Measurements from ENCODE around the gene MAPK10. TPM values are rescaled to one million over a fixed set of nuclear protein-coding genes. Genes with fewer than 3 reads are reported as not detected.

The MAPK10 gene
- total RNA-seq, 1 experiment from 2014 or later = 423 TPM

DNA sequence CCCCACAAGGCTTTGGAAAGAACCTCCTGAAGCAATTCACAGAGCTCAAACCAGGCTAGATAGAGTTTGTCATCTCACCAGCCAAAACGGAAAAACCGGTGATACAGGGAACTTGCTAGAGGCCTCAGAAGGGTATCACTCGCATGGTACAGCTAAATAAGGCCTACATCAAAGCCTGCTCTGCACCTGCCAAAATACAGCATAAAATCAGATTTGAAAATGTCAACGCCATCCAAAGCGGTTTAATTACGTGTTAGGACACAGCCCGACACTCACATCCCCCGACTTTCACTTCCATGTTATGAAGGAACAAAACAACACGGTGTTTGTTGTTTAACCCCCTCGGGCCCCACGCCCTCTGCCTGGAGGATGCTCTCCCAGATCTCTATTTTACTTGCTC is 65.0 kb downstream of the MAPK10 start:
- H3K9me2 ChIP-seq (replicated peaks; ENCODE audit: insufficient read depth, low read length) = no peaks in the 10 kb centered on the region
- H3K9ac ChIP-seq (ENCODE audit: low read length) = peak overlapping the region; percentile 53
- DNase-seq = peak; percentile 79
- no peaks in the 10 kb centered on the region for H3K9me3 ChIP-seq (ENCODE audit: low read length)
- no peaks in the 10 kb centered on the region for H4K20me1 ChIP-seq (ENCODE audit: insufficient read depth, low read depth, low read length)
- H3K36me3 ChIP-seq (ENCODE audit: insufficient read depth, low read length) = no peaks in the 10 kb centered on the region
- H2AFZ ChIP-seq (ENCODE audit: low read length) = peak overlapping the region; percentile 53
- no peaks in the 10 kb centered on the region for H3K27me3 ChIP-seq (ENCODE audit: low read length)
- peak overlapping the region; percentile 77 for H3K27ac ChIP-seq (ENCODE audit: low read length)
- peak overlapping the region; percentile 24 for H3K4me3 ChIP-seq (ENCODE audit: low read length)
- peaks cover 62% of the 10 kb centered on the region for H3K4me1 ChIP-seq (ENCODE audit: low read length)
- H3K4me2 ChIP-seq (ENCODE audit: low read depth, low read length, poor library complexity, severe bottlenecking) = peak overlapping the region; percentile 68
- peaks cover 86% of the 10 kb centered on the region for H3K79me2 ChIP-seq (ENCODE audit: low read length)

DNA sequence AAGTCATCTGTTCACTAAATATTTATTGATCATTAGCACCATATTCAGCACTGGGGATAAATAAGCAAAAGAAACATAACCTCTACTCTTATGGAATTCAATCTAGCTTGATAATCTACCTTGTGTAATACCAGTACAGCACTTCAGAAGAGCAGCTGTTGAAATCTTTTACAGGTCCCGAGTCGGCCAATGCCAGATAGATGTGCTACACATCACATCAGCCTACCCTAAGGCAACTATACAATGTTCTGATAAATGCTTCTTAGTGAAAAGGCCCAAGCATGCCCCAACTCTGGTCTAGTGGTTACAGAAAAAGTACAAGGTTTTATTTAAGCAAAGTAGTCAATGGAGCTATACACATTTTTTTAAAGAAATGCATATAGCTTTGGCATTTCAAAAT is 68.7 kb downstream of the MAPK10 start:
- Histone ChIP-seq H3K27ac (ENCODE audit: low read length) (peak overlapping the region; percentile 25; the same call in 1 of the 2 replicates), H4K20me1 (ENCODE audit: insufficient read depth, low read depth, low read length) (no peaks in the 10 kb centered on the region), H3K79me2 (ENCODE audit: low read length) (peaks cover 88% of the 10 kb centered on the region), H3K9me2 (replicated peaks; ENCODE audit: insufficient read depth, low read length) (no peaks in the 10 kb centered on the region), H2AFZ (ENCODE audit: low read length) (no peak overlapping the region), H3K9me3 (ENCODE audit: low read length) (no peaks in the 10 kb centered on the region), H3K4me1 (ENCODE audit: low read length) (peaks cover 61% of the 10 kb centered on the region), H3K27me3 (ENCODE audit: low read length) (no peaks in the 10 kb centered on the region), H3K36me3 (ENCODE audit: insufficient read depth, low read length) (no peaks in the 10 kb centered on the region), H3K4me2 (ENCODE audit: low read depth, low read length, poor library complexity, severe bottlenecking) (no peak overlapping the region), H3K4me3 (ENCODE audit: low read length) (no peak overlapping the region), H3K9ac (ENCODE audit: low read length) (no peak overlapping the region)
- no peak for DNase-seq

DNA sequence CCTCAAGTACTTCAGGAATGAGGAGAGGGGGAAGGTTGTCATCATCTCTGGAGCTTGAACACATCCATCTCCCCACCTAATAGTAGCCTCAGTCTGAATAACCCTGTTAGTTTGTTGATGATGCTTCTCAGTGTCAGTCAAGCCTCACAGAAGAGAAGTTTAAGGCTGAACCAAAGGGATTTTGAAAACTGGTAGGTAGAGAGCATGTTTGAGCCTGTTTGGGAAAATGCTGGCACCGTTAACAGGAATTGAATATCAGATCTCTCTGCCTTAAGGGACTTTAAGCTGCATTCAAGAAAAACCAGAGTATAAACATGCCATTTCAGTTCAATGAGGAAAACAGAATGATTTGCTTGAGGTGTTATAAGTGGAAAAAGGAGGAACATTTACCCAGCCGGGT is 73.1 kb downstream of the MAPK10 start:
- DNase-seq = no peak
- Histone ChIP-seq H3K36me3 (ENCODE audit: insufficient read depth, low read length) (no peaks in the 10 kb centered on the region), H3K4me2 (ENCODE audit: low read depth, low read length, poor library complexity, severe bottlenecking) (no peak overlapping the region), H4K20me1 (ENCODE audit: insufficient read depth, low read depth, low read length) (no peaks in the 10 kb centered on the region), H2AFZ (ENCODE audit: low read length) (no peak overlapping the region), H3K4me3 (ENCODE audit: low read length) (no peak overlapping the region), H3K4me1 (ENCODE audit: low read length) (peaks cover 71% of the 10 kb centered on the region), H3K27me3 (ENCODE audit: low read length) (no peaks in the 10 kb centered on the region), H3K9me3 (ENCODE audit: low read length) (no peaks in the 10 kb centered on the region), H3K27ac (ENCODE audit: low read length) (no peak overlapping the region), H3K9me2 (replicated peaks; ENCODE audit: insufficient read depth, low read length) (no peaks in the 10 kb centered on the region), H3K79me2 (ENCODE audit: low read length) (peaks cover 95% of the 10 kb centered on the region), H3K9ac (ENCODE audit: low read length) (no peak overlapping the region)

DNA sequence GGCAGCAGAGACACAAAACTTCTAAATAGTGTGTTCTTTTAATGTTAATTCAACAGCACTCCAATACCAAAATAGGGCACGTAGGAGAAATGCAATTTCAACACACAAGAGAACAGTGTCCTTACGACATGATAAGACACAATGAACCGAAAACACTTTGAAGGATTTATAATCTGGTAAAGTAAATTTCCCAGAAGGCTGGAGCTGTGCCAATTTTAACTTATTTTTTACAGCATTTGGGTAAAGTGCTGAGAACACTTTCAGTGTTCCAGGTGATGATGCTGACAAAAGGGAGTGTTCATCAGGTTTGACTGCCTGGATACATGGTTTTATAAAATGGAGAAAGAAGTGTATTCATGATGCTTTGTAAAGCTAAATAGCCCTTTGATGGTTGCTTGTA is 76.5 kb downstream of the MAPK10 start:
- Histone ChIP-seq H3K9ac (ENCODE audit: low read length) (no peak overlapping the region), H3K9me3 (ENCODE audit: low read length) (no peaks in the 10 kb centered on the region), H3K4me1 (ENCODE audit: low read length) (peaks cover 70% of the 10 kb centered on the region), H3K79me2 (ENCODE audit: low read length) (peaks cover 74% of the 10 kb centered on the region), H3K9me2 (replicated peaks; ENCODE audit: insufficient read depth, low read length) (no peaks in the 10 kb centered on the region), H3K27me3 (ENCODE audit: low read length) (no peaks in the 10 kb centered on the region), H3K4me3 (ENCODE audit: low read length) (no peak overlapping the region), H4K20me1 (ENCODE audit: insufficient read depth, low read depth, low read length) (no peaks in the 10 kb centered on the region), H3K36me3 (ENCODE audit: insufficient read depth, low read length) (no peaks in the 10 kb centered on the region), H3K4me2 (ENCODE audit: low read depth, low read length, poor library complexity, severe bottlenecking) (no peak overlapping the region), H3K27ac (ENCODE audit: low read length) (peak overlapping the region; percentile 98), H2AFZ (ENCODE audit: low read length) (no peak overlapping the region)
- DNase-seq = no peak

DNA sequence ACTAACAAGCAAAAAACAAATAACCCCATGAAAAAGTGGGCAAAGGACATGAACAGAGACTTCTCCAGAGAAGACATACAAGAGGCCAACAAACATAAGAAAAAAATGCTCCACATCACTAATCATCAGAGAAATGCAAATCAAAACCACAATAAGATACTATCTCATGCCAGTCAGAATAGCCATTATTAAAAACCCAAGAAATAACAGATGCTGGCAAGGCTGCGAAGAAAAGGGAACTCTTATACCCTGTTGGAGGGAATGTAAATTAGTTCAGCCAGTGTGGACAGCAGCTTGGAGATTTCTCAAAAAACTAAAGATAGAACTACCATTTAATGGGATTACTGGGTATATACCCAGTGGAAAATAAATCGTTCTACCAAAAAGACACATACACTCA is 79.6 kb downstream of the MAPK10 start:
- peak overlapping the region; percentile 98 for H3K27ac ChIP-seq (ENCODE audit: low read length)
- no peaks in the 10 kb centered on the region for H3K9me3 ChIP-seq (ENCODE audit: low read length)
- no peaks in the 10 kb centered on the region for H3K9me2 ChIP-seq (replicated peaks; ENCODE audit: insufficient read depth, low read length)
- DNase-seq = peak; percentile 88
- H3K4me1 ChIP-seq (ENCODE audit: low read length) = peaks cover 92% of the 10 kb centered on the region
- no peaks in the 10 kb centered on the region for H3K27me3 ChIP-seq (ENCODE audit: low read length)
- peak overlapping the region; percentile 74 for H3K9ac ChIP-seq (ENCODE audit: low read length)
- no peaks in the 10 kb centered on the region for H4K20me1 ChIP-seq (ENCODE audit: insufficient read depth, low read depth, low read length)
- H3K36me3 ChIP-seq (ENCODE audit: insufficient read depth, low read length) = no peaks in the 10 kb centered on the region
- peak overlapping the region; percentile 79 for H3K4me2 ChIP-seq (ENCODE audit: low read depth, low read length, poor library complexity, severe bottlenecking)
- H2AFZ ChIP-seq (ENCODE audit: low read length) = no peak overlapping the region
- H3K79me2 ChIP-seq (ENCODE audit: low read length) = peaks cover 75% of the 10 kb centered on the region
- H3K4me3 ChIP-seq (ENCODE audit: low read length) = peak overlapping the region; percentile 56

DNA sequence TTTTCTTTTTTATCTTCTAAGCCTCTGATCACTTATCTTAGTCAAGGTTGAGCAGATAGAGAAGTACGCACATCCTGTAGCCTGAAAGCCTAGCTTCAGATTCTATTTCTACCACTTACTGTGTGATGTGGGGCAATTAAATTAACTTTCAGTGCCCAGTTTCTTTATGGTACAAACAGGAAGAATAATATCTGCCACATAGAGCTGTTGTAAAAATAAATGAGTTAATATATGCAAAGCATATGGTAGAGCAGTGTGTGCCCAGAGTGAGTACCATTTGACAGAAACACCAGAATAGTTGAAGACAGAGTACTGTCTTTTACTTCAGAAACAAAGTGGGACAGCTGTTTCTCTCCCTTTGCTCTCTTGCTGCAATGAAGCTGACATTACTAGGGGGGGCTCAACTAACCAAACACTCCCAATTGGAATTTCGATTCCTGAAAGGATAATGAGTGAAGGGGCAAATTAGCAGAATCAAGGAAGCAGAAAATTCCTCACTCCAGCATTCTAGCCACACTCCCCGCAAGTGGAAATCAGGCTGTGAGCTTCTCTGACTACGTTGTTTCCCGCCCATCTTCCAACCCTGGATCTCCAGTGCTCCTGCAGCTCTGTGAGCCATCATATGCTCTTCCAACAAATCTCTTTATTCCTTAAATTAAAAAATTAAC is 80.4 kb downstream of the MAPK10 start:
- Histone ChIP-seq H3K4me3 (ENCODE audit: low read length) (peak overlapping the region; percentile 56), H3K9ac (ENCODE audit: low read length) (peak overlapping the region; percentile 74), H4K20me1 (ENCODE audit: insufficient read depth, low read depth, low read length) (no peaks in the 10 kb centered on the region), H3K27ac (ENCODE audit: low read length) (peak overlapping the region; percentile 98), H3K79me2 (ENCODE audit: low read length) (peaks cover 75% of the 10 kb centered on the region), H3K9me3 (ENCODE audit: low read length) (no peaks in the 10 kb centered on the region), H2AFZ (ENCODE audit: low read length) (no peak overlapping the region), H3K36me3 (ENCODE audit: insufficient read depth, low read length) (no peaks in the 10 kb centered on the region), H3K4me2 (ENCODE audit: low read depth, low read length, poor library complexity, severe bottlenecking) (peak overlapping the region; percentile 79), H3K9me2 (replicated peaks; ENCODE audit: insufficient read depth, low read length) (no peaks in the 10 kb centered on the region), H3K4me1 (ENCODE audit: low read length) (peaks cover 94% of the 10 kb centered on the region), H3K27me3 (ENCODE audit: low read length) (no peaks in the 10 kb centered on the region)
- DNase-seq = peak; percentile 90

DNA sequence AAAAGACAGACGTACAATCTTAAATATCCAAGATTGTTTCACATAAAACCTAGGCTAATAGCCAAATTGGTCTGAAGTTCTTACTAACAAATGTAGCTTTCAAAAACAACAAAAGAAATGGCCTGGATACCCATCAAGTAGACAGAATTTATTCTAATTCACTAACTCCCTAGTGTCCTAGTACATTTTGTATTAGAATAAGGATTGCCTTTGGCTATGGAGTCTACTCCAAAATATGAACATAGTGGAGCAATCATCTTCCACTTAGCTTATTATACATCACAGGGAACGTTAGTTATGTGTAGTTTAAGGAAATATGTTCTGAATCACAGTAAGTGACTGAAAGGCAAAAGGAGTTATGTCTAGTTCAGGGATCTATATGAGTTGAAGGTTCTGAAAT is 81.7 kb downstream of the MAPK10 start:
- Histone ChIP-seq H2AFZ (ENCODE audit: low read length) (no peak overlapping the region), H3K36me3 (ENCODE audit: insufficient read depth, low read length) (no peaks in the 10 kb centered on the region), H3K27ac (ENCODE audit: low read length) (peak overlapping the region; percentile 98), H3K4me3 (ENCODE audit: low read length) (no peak overlapping the region), H3K4me2 (ENCODE audit: low read depth, low read length, poor library complexity, severe bottlenecking) (peak overlapping the region; percentile 79), H3K4me1 (ENCODE audit: low read length) (peaks cover 94% of the 10 kb centered on the region), H3K9me2 (replicated peaks; ENCODE audit: insufficient read depth, low read length) (no peaks in the 10 kb centered on the region), H3K9ac (ENCODE audit: low read length) (no peak overlapping the region), H3K79me2 (ENCODE audit: low read length) (peaks cover 75% of the 10 kb centered on the region), H3K27me3 (ENCODE audit: low read length) (no peaks in the 10 kb centered on the region), H3K9me3 (ENCODE audit: low read length) (no peaks in the 10 kb centered on the region), H4K20me1 (ENCODE audit: insufficient read depth, low read depth, low read length) (no peaks in the 10 kb centered on the region)
- peak; percentile 57 for DNase-seq

DNA sequence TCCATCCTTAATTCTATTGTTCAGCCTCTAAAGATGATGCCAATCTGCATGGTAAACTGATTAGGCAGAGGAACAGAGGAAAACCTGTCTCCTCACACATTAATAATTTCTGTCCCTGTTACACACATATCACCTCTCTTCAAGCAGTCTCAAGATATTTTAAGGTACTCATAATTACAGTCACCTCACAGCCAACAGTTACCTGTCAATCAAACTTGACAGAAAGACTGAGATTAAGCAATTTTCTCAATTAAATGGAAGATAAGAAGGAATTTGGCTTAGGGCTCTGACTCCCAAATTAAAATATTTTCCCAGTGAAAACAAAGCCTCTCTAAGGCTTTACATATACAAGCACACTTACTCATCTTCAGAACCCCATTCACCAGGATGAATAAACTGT is 85.2 kb downstream of the MAPK10 start:
- Histone ChIP-seq H2AFZ (ENCODE audit: low read length) (no peak overlapping the region), H3K4me1 (ENCODE audit: low read length) (peaks cover 88% of the 10 kb centered on the region), H3K4me3 (ENCODE audit: low read length) (0 out of 2 replicates have a peak overlapping the region, but pooled peaks have one; percentile 13), H3K9me2 (replicated peaks; ENCODE audit: insufficient read depth, low read length) (no peaks in the 10 kb centered on the region), H3K4me2 (ENCODE audit: low read depth, low read length, poor library complexity, severe bottlenecking) (peak overlapping the region; percentile 79), H3K36me3 (ENCODE audit: insufficient read depth, low read length) (peaks cover 4% of the 10 kb centered on the region; the same call in 1 of the 2 replicates), H4K20me1 (ENCODE audit: insufficient read depth, low read depth, low read length) (no peaks in the 10 kb centered on the region), H3K9me3 (ENCODE audit: low read length) (no peaks in the 10 kb centered on the region; the same call in 1 of the 2 replicates), H3K79me2 (ENCODE audit: low read length) (peaks cover 85% of the 10 kb centered on the region), H3K27me3 (ENCODE audit: low read length) (no peaks in the 10 kb centered on the region), H3K27ac (ENCODE audit: low read length) (peak overlapping the region; percentile 98), H3K9ac (ENCODE audit: low read length) (peak overlapping the region; percentile 10; the same call in 1 of the 2 replicates)
- peak; percentile 72 for DNase-seq
